Raji (cell line): ENCODE measurements around the gene ZNF384.
A peak's percentile ranks its signal among the peaks of the same experiment; 100 is the strongest.

ENCODE experiments used
- POLR2A ChIP-seq: IDR thresholded peaks from 2 replicates; pipeline ENCODE4 v1.6.1; 2011; ENCODE audit warnings: low read depth, low read length, control low read depth; ENCODE audit not compliant: insufficient read depth

ZNF384 gene

GRCh38 chr12:6688999-6689882 lies at the start of gene ZNF384:
TSS of gene ZNF384 (minus strand) at chr12:6689375. CDS start at chr12:6679520, 9,855 bp downstream.
- TF ChIP-seq POLR2A, result peak; percentile 78

- TF ChIP-seq POLR2A, result no peak
These were observed 47.6 kb upstream of the ZNF384 start for GRCh38 chr12:6736754-6737153.

GRCh38 chr12:6735448-6736191 lies 46.4 kb upstream of the ZNF384 start:
- TF ChIP-seq POLR2A, result no peak

GRCh38 chr12:6734506-6735387 lies 45.6 kb upstream of the ZNF384 start:
- no peak for TF ChIP-seq POLR2A

GRCh38 chr12:6730169-6730568 lies 41.0 kb upstream of the ZNF384 start:
- no peak for TF ChIP-seq POLR2A

- TF ChIP-seq POLR2A, result no peak
These were observed 40.0 kb upstream of the ZNF384 start for GRCh38 chr12:6729186-6729585.

GRCh38 chr12:6725350-6725749 lies 36.2 kb upstream of the ZNF384 start:
- TF ChIP-seq POLR2A, result no peak

GRCh38 chr12:6724409-6724797 lies 35.2 kb upstream of the ZNF384 start:
- no peak for TF ChIP-seq POLR2A

GRCh38 chr12:6723607-6724408 lies 34.6 kb upstream of the ZNF384 start, which contains the start of gene COPS7A:
TSS of gene COPS7A (plus strand) at chr12:6724046. CDS start at chr12:6724657, 611 bp downstream.
- TF ChIP-seq POLR2A, result peak; percentile 88

GRCh38 chr12:6722863-6723262 lies 33.7 kb upstream of the ZNF384 start:
- no peak for TF ChIP-seq POLR2A

- TF ChIP-seq POLR2A, result peak; percentile 16; the same call in 1 of the 2 replicates
These were observed 27.8 kb upstream of the ZNF384 start for GRCh38 chr12:6716874-6717437.

GRCh38 chr12:6708960-6709394 lies 19.8 kb upstream of the ZNF384 start:
- TF ChIP-seq POLR2A, result peak; percentile 63

- no peak for TF ChIP-seq POLR2A
These were observed 14.5 kb upstream of the ZNF384 start for GRCh38 chr12:6703631-6704030.

GRCh38 chr12:6701078-6701768 lies 12.0 kb upstream of the ZNF384 start:
- no peak for TF ChIP-seq POLR2A

GRCh38 chr12:6700646-6701051 lies 11.5 kb upstream of the ZNF384 start, which contains the start of gene PIANP:
TSS of gene PIANP (minus strand) at chr12:6700815. CDS start at chr12:6698061, 2,754 bp downstream.
- no peak for TF ChIP-seq POLR2A
